GM12873 (cell line): ENCODE results near the gene APBB3.

ENCODE experiments used
- TF ChIP-seq, protein P1 (sequence below): IDR thresholded peaks from 2 replicates; pipeline ENCODE4 v1.5.1; 2012; ENCODE audit warnings: low read depth, mild to moderate bottlenecking, moderate library complexity, low read length, control low read depth; ENCODE audit not compliant: insufficient read depth; ENCODE audit errors: missing control alignments

The APBB3 gene

DNA sequence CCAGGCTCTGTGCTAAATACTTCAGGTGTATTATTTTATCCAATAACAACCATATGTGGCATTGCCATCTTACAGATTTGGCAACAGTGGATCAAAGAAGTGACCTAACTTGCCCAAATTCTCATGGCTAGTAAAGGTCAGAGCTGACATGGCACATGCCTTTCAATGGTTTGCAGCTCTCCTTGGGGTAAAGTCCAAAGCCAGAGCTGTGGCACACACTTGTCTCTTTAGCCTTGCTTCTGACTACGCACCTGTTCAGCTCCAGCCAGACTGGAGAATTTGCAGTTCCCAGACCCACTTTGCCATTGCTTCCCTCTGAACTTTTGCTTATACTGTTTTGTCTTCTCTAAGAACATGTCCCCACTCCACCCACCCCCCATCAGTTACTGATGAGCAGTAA is 6.1 kb upstream of the APBB3 start:
- TF ChIP-seq, protein P1, sequence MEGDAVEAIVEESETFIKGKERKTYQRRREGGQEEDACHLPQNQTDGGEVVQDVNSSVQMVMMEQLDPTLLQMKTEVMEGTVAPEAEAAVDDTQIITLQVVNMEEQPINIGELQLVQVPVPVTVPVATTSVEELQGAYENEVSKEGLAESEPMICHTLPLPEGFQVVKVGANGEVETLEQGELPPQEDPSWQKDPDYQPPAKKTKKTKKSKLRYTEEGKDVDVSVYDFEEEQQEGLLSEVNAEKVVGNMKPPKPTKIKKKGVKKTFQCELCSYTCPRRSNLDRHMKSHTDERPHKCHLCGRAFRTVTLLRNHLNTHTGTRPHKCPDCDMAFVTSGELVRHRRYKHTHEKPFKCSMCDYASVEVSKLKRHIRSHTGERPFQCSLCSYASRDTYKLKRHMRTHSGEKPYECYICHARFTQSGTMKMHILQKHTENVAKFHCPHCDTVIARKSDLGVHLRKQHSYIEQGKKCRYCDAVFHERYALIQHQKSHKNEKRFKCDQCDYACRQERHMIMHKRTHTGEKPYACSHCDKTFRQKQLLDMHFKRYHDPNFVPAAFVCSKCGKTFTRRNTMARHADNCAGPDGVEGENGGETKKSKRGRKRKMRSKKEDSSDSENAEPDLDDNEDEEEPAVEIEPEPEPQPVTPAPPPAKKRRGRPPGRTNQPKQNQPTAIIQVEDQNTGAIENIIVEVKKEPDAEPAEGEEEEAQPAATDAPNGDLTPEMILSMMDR: no peak

DNA sequence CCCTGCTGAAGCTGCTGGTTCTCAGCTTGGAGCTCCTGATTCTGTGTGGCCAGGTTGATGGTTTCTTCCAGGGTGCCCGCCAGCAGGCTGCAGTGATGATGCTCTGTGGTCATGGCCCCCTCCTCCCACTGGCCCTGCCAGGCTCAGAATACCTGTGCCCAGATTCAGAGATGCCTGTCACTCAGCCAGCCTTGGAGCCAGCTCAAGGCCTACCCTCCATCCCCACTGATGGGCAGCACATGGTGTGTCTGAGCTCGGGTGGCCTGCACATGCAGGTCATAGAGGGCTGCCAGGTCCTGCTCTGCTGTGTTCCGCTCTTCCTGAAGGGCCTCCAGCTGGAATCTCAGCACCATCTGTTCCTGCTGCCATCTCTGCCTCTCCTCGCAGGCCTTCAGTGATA is 5.7 kb upstream of the APBB3 start:
- TF ChIP-seq, protein P1: no peak

DNA sequence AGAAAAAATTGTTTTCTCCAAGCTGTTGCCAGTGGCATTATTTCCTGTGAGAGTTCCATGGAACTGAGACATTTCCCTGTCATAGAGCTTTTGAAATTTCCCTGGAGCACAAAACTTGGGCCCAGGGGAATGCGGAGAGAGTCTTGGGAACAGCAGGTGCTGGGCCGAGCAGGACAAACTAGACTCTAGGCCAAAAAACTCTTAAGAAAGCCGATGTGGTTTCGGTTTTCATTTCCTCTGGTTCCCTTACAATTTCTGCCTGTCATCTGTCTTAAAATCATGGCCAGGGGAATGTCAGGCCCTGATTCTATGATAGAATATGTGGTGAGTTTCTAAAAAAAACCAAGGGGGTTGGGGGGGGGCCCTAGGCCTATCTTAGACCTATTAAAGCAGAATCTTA is 4.8 kb upstream of the APBB3 start:
- TF ChIP-seq, protein P1: no peak

DNA sequence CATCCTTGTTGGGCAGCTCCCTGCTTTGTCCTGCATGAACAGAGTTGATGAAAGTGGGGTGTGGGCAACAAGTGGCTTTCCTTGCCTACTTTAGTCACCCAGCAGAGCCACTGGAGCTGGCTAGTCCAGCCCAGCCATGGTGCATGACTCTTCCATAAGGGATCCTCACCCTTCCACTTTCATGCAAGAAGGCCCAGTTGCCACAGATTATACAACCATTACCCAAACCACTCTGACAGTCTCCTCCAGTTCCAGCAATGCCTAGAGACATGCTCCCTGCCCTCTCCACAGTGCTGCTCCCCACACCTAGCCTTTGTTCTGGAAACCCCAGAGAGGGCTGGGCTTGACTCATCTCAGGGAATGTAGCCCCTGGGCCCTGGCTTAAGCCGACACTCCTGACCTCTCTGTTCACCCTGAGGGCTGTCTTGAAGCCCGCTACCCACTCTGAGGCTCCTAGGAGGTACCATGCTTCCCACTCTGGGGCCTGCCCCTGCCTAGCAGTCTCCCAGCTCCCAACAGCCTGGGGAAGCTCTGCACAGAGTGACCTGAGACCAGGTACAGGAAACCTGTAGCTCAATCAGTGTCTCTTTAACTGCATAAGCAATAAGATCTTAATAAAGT is 4.2 kb upstream of the APBB3 start:
- TF ChIP-seq, protein P1: no peak

DNA sequence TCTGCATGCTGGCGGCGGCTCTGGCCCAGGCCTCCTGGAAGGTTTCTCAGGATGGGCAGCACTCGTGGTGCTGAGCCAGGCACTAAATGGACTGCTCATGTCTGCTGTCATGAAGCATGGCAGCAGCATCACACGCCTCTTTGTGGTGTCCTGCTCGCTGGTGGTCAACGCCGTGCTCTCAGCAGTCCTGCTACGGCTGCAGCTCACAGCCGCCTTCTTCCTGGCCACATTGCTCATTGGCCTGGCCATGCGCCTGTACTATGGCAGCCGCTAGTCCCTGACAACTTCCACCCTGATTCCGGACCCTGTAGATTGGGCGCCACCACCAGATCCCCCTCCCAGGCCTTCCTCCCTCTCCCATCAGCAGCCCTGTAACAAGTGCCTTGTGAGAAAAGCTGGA is 3.5 kb upstream of the APBB3 start:
- TF ChIP-seq, protein P1: no peak

DNA sequence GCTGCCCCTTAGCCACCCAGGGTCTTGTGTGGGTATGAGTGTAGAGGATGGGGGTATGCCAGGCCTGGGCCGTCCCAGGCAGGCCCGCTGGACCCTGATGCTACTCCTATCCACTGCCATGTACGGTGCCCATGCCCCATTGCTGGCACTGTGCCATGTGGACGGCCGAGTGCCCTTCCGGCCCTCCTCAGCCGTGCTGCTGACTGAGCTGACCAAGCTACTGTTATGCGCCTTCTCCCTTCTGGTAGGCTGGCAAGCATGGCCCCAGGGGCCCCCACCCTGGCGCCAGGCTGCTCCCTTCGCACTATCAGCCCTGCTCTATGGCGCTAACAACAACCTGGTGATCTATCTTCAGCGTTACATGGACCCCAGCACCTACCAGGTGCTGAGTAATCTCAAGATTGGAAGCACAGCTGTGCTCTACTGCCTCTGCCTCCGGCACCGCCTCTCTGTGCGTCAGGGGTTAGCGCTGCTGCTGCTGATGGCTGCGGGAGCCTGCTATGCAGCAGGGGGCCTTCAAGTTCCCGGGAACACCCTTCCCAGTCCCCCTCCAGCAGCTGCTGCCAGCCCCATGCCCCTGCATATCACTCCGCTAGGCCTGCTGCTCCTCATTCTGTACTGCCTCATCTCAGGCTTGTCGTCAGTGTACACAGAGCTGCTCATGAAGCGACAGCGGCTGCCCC is 2.9 kb upstream of the APBB3 start:
- TF ChIP-seq, protein P1: no peak

DNA sequence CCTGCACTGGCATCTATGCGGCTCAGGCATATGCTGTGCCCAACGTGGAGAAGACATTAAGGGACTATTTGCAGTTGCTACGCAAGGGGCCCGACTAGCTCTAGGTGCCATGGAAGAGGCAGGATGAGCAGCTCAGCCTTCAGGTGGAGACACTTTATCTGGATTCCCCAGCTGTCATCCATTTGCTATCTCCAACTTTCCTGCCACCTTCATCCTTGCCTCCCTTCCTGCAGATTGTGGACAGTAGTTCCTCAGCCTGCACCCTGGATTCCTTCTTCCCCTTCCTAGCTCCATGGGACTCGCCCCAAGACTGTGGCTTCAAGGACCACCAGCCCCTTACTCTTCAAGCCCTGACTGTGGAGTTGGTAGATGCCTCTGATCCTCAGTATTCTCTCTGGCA is 2.3 kb upstream of the APBB3 start:
- TF ChIP-seq, protein P1: no peak
